GM12878 (cell line): ENCODE results near the gene C10orf67.
"Not testable (repeated sequence)": the region's sequence is repeated elsewhere in the genome, so short reads cannot be mapped to it uniquely, and the experiment has no call there.

Source experiments
- CTCF ChIP-seq, 3 experiments: IDR thresholded peaks in 2 of 3; conservative IDR thresholded peaks in 1 of 3; 2 replicates each; pipeline ENCODE4 v1.5.1; 2011; ENCODE audit warnings: low read depth in 3 of 3, low read length in 3 of 3, mild to moderate bottlenecking in 3 of 3, control low read depth in 2 of 3, moderate library complexity in 2 of 3, inconsistent platforms in 1 of 3, mixed read lengths in 1 of 3; ENCODE audit not compliant: control insufficient read depth in 2 of 3, insufficient read depth in 1 of 3; ENCODE audit errors: extremely low read depth in 1 of 3
- EGR1 ChIP-seq, 2 experiments: IDR thresholded peaks; 1 replicate in 1 of 2; 2 replicates in 1 of 2; pipeline ENCODE4 v1.6.1; 2011 to 2012; ENCODE audit warnings: low read depth in 2 of 2, low read length in 2 of 2, borderline replicate concordance in 1 of 2, mild to moderate bottlenecking in 1 of 2, moderate library complexity in 1 of 2
- JUND ChIP-seq: IDR thresholded peaks from 2 replicates; pipeline ENCODE4 v1.6.1; 2012; ENCODE audit warnings: low read depth, mild to moderate bottlenecking, low read length, improper control_type of control experiment, moderate library complexity
- MTA2 ChIP-seq: fragments of 450-650 bp; IDR thresholded peaks from 2 replicates; pipeline ENCODE4 v1.6.1; 2016; ENCODE audit warnings: low read depth, mild to moderate bottlenecking, moderate library complexity
- POLR2A ChIP-seq: IDR thresholded peaks from 2 replicates; pipeline ENCODE4 v1.6.1; 2011; ENCODE audit warnings: low read depth, mild to moderate bottlenecking, low read length
- POLR2AphosphoS5 ChIP-seq: IDR thresholded peaks from 2 replicates; pipeline ENCODE4 v1.6.1; 2011; ENCODE audit warnings: mild to moderate bottlenecking, low read length, inconsistent platforms
- RCOR1 ChIP-seq: conservative IDR thresholded peaks from 2 replicates; pipeline ENCODE4 v1.6.1; 2012; ENCODE audit warnings: low read depth, low read length, improper control_type of control experiment
- REST ChIP-seq: IDR thresholded peaks from 2 replicates; pipeline ENCODE4 v1.6.1; 2012; ENCODE audit warnings: mild to moderate bottlenecking, low read depth, low read length
- SMC3 ChIP-seq: IDR thresholded peaks from 2 replicates; pipeline ENCODE4 v1.6.1; 2011; ENCODE audit warnings: low read length, improper control_type of control experiment, borderline replicate concordance
- TCF7 ChIP-seq: IDR thresholded peaks from 2 replicates; pipeline ENCODE4 v1.6.1; 2014; ENCODE audit warnings: antibody characterized with exemption, borderline replicate concordance
- YY1 ChIP-seq: IDR thresholded peaks from 2 replicates; pipeline ENCODE4 v1.6.1; 2011; ENCODE audit warnings: low read depth, mild to moderate bottlenecking, low read length

- not testable (repeated sequence) for TF ChIP-seq EGR1 (IDR thresholded peaks at IDR 0.05; ENCODE audit: borderline replicate concordance in 1 of 2, low read depth in 2 of 2, low read length in 2 of 2); CTCF (IDR thresholded peaks at IDR 0.05 in 2 of 3, conservative IDR thresholded peaks at IDR 0.05 in 1 of 3; ENCODE audit: control insufficient read depth in 2 of 3, extremely low read depth in 1 of 3, insufficient read depth in 1 of 3, low read depth in 3 of 3, low read length in 3 of 3); POLR2AphosphoS5; REST; POLR2A; YY1; RCOR1; JUND; TCF7; SMC3; MTA2
Observed at GRCh38 chr10:23299961-23300360, 44.6 kb downstream of the C10orf67 start.
